Activated CD4-positive, alpha-beta T cell treated with anti-CD3 and anti-CD28 coated beads, Interleukin-2, amount 50 U/mL, for 4 hours (primary cell): ENCODE results near the gene EPS8L3.
"Not testable (repeated sequence)": the region's sequence is repeated elsewhere in the genome, so short reads cannot be mapped to it uniquely, and the experiment has no call there.

Experiments used
- DNase-seq, 2 experiments: peaks; one replicate each; pipeline ENCODE4 v3.0.0-alpha.2; 2020

EPS8L3 gene

GRCh38 chr1:109777436-109777835 is 13.7 kb upstream of the EPS8L3 start:
- no peak for DNase-seq

DNA sequence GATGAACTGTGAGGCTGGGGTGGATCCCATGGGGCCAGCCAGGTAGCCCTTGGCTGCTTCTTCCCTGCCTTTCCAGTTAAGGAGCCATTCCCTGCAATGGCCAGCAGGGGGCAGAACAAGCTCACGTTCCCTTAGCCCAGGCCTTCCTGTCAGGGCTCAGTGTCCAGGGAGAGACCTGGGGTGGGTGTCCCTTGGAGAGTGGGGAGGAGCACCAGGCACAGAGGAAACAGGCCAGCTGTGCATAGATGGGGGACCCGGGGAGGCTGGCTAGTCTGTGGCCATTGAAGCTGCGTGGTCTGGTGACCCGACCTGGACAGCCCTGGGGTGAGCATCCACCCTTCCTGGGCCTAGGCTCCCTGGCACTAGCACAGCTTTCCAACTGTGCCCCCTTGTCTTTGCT is 13.2 kb upstream of the EPS8L3 start:
- DNase-seq, result peak; percentile 65 to 70

GRCh38 chr1:109776206-109776835 is 12.6 kb upstream of the EPS8L3 start:
- DNase-seq, result no peak

GRCh38 chr1:109775398-109775797 is 11.7 kb upstream of the EPS8L3 start:
- no peak for DNase-seq

DNA sequence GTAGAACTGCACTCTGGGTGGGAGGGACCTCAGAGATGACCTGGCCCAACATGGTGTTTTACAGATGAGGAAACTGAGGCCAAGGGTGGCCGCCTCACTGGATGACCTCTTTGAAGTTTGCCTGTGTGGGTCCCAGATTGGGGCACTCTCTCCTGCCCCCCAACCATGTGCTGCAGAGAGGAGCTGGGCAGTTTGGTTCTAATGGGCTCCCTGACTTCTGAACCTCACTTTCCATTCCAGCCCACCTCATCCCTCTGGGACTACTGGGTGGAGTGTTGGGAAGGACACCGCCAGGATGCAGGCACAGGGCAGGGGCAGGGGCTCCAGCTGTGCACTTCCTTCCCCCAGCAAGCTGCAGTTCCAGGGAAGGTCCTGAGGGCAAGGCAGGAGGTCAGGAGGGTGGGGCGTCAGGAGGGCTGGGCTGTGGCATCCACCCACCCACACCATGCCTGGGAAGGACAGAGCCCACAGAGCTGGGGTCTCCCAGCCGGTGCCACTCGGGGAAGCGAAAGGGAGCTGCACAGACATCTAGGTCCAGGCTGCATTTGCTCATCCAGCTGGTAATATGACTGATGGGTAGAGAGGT is 10.3 kb upstream of the EPS8L3 start:
- no peak for DNase-seq

DNA sequence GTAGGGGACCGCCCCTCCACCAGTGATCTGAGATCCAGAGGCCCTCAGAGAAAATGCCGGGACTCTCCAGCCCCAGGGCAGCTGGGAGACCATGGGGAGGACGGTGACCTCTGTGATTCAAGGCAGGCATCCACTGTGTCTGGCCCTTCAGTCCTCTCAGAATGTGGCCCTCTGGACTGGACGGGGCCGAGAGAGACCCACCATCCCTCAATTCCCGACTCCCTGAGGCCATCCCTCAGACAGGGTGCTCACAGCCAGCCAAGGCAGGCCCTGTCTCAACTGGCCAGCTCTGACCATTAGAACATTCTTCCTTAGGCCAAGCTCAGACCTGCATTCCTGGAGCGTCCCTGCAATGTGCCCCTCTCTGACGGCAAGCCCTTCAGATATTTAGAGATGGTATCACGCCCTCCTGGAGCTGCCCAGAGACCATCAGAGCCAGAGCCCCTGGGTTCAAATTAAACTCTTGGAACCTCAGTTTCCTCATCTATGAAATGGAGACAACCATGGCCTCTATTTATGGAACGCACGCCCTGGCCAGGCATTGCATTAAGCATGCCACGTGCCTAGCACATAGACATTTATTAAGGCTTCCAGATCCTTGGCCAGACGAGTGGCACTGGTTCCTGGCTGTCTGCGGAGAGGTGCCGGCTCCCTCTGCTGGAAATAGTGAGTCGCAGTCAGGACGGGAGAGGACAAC is 9.6 kb upstream of the EPS8L3 start:
- peak; percentile 60 to 62 for DNase-seq

- DNase-seq, result no peak
Measured at GRCh38 chr1:109772658-109773202, 9.0 kb upstream of the EPS8L3 start.

- DNase-seq, result no peak
Measured at GRCh38 chr1:109771712-109772657, 8.3 kb upstream of the EPS8L3 start.

- no peak for DNase-seq
Measured at GRCh38 chr1:109770331-109771095, 6.8 kb upstream of the EPS8L3 start.

GRCh38 chr1:109769330-109770078 is 5.8 kb upstream of the EPS8L3 start:
- no peak for DNase-seq

DNA sequence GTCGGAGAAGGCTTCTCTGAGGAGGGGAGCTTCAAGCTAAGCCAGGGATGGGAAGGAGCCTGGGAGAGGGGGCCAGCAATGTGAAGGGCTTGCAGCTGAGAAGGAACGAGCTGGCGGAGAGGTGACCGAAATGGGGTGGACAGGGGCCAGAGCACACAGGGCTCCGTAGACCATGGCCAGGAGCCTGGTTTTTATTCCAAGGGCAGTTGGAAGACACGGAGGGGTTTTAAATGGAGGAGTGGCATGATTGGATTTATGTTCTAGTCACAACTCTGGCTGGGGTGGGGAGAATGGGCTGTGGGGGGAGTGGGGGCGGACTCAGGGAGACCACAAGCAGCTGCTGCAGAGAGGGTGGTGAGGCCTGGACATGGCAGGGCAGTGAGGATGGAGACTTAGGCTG is 5.1 kb upstream of the EPS8L3 start:
- DNase-seq, result no peak

DNA sequence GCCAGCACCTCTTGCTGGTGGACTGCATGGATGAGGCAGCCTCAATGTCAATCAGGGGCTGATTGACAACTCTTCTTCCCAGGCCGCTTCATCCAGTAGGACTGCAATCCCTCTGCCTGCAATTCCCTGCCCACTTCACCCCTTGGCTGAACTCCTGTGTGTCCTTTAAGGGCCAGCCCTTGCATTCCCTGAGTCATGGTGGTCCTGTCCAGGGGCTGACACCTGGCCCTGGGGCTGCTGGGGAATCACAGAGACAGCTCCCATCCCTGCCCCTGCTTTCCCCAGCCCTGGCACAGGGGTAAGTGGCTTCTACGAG is 4.6 kb upstream of the EPS8L3 start:
- DNase-seq, result no peak

DNA sequence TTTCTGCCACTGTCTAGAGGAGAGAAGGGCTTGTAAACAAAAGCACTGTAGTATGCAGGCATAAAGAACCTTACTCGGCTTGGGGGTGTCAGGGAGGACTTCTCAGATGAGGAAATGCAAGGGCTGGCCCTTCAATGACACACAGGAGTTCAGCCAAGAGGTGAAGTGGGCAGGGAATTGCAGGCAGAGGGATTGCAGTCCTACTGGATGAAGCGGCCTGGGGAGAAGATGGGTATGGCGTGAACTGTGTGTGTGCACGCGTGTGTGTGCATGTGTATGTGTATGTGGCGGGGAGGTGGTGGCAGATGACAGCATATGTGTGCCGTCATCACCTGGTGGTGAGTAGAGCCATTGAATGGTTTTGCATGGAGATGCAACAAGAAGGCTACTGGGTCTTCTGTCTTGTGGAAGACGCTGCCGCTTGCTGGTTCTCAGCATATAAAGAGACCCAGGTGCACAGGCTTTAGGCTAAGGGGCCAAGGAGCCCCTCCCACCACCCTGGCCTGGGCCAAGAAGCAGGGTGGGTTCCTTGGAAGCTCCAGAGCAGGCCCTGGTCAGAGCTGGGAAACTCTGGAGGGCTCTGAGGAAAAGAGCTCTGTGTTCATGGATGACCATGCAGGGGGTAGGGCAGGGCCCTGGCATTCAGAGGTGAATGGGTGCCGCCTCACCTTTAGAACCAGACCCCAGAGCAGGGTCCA is 4.1 kb upstream of the EPS8L3 start:
- DNase-seq, result no peak

DNA sequence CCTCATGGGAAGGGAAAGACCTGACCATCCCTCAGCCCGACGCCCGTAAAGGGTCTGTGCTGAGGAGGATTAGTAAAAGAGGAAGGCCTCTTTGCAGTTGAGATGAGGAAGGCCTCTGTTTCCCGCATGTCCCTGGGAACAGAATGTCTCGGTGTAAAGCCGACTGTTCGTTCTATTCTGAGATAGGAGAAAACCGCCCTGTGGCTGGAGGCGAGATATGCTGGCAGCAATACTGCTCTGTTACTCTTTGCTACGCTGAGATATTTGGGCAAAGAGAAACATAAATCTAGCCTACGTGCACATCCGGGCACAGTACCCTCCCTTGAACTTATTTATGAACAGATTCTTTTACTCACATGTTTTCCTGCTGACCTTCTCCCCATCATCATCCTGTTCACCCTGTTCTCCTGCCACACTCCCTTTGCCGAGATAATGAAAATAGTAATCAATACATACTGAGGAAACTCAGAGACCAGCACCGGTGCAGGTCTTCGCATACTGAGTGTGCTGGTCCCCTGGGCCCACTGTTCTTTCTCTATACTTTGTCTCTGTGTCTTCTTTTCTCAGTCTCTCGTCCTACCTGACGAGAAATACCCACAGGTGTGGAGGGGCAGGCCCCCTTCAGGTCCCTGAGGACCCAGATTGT is 3.4 kb upstream of the EPS8L3 start:
- not testable (repeated sequence) for DNase-seq

DNA sequence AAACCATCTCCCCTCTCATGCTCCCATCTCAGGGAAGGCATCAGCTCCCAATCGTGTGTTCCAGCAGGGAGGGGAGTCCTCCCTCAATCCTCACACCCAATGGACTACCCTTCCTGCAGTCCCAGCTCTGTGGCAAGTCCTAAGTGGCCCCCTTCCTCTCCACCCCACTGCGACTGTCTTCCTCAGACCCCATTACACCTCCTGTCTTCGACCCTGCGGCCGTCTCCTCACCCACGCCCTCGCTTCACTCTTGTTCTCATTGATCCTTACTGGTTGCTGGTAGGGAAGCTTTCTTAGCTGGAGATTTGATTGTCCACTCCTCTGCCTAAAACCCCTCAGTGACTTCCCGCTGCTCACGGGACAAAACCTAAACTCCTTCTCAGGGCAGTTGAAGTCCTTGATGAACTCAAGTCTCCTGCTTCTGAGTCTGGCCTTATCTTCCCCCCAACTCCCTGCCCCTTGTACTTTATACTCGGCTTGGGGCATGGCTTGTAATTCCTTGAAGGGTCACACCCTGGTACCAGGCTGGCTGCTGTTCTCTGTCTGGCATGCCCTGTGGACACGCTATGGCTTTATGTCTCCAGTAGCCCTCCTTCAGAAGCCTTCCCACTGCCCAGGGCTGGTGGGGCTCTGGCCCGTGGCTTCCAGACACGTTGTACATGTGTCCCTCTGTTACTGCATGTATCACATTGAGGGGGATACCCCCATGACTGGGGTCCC is 2.3 kb upstream of the EPS8L3 start:
- DNase-seq, result no peak

- no peak for DNase-seq
Measured at GRCh38 chr1:109765483-109765815, 1.7 kb upstream of the EPS8L3 start.

DNA sequence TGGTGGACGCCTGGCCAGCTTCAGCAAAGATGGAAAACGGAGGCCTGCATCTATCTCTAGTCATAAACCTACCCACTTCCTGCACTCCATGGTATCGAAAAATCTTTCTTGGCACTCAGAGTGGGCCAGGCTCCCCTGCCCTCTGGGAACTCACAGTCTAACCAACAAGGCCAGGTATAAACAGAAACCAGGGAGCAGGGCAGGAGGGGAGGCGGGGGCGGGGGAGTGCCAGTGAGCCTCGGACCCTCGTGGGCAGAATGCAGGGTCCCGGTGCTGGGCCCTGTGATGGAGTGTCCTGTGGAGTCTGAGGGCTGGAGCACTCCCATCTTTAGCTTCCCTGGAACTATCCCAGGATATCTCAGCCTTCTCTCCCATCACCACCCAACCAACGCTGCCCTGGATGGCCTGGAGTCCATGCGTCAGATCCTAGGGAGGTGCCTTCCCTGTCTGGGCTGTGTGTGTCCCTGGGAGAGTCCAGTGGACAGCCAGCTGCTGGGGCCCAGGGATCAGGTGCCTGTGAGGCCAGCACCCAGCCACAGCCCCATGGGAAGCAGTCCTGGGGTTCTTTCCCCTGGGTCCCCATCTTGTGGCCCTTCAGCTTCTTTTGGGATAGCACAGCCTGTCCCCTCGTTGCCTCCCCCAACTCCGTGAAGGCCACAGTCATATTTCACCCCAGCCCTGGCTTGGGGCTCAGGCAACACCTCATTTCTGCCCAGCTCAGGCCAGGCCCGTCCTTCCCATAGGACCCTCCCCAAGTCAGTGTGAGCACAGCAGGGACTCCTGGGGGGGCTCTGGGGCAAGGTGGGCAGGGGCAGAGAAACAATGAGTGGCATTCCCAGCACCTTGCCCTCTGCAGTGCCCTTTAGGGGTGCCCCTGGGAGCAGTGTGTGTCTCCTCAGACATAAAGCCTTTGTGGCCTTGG is 1.1 kb upstream of the EPS8L3 start:
- no peak for DNase-seq

DNA sequence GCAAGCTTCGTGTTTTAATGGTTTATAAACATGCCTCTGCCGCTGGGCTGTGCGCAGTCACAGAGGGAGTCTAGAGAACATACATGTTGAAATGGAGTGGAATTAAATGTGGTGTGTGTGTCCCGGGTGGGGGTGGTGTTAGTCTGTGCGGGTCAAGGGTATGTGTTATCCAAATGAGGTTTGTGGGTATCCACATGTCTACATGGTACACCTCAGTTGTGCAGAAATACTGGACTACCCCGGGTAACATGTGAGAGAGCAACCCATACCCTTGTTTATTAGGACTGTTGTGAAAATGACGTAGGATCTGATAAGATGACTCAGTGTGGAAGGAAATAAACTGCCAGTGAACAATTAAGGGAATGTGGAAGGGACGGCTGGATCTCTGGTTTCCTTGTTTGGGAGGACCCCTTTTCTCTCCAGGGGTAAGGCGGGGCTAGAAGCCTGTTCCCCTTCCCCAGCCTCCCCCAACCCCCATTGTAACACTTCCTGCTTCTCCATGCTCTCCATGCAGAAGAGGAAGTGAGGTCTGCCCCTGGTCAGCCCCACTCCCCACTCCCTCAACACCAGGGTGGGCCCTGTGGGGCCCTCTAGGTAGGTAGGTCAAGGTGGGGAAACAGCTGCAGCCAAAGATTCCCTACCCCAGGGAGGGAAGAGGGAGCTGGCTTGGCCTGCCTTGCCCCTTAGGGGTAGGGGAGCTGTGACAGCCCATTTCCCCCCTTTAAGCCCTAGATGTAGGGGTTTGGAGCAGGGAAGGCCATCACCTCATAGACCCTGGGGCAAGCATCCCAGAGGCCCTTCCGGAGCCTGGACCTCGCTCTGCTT is 690 bp downstream of the EPS8L3 start:
- DNase-seq, result no peak
